GM21723 (cell line): ENCODE measurements around the gene OR5V1.
"Not testable (repeated sequence)": the region's sequence is repeated elsewhere in the genome, so short reads cannot be mapped to it uniquely, and the experiment has no call there.

ENCODE experiments used
- ATAC-seq: cut with Tn5 transposase; IDR thresholded peaks from one replicate; pipeline ENCODE4 v1.9.1; 2021; ENCODE audit warnings: mild to moderate bottlenecking, moderate library complexity; ENCODE audit not compliant: unreplicated experiment

The OR5V1 gene

GRCh38 chr6:29368765-29369164, at the start of gene OR5V1:
TSS of gene OR5V1 (minus strand) at chr6:29368865. CDS start at chr6:29356195, 12,670 bp downstream.
- no peak for ATAC-seq

GRCh38 chr6:29414588-29414987, 45.9 kb upstream of the OR5V1 start, which contains the start of gene OR12D1:
TSS of gene OR12D1 (plus strand) at chr6:29414928.
- ATAC-seq = no peak

GRCh38 chr6:29403801-29404200, 35.1 kb upstream of the OR5V1 start:
- no peak for ATAC-seq

- ATAC-seq = no peak
Observed at GRCh38 chr6:29399525-29399924, 30.9 kb upstream of the OR5V1 start.

GRCh38 chr6:29395331-29395730, 26.7 kb upstream of the OR5V1 start, which contains the start of gene OR12D2:
TSS of gene OR12D2 (plus strand) at chr6:29395631. CDS start at chr6:29396700, 1,069 bp downstream.
- no peak for ATAC-seq

- no peak for ATAC-seq
Observed at GRCh38 chr6:29388533-29388932, 19.9 kb upstream of the OR5V1 start.

GRCh38 chr6:29376003-29376402, 7.3 kb upstream of the OR5V1 start:
- ATAC-seq = no peak

- no peak for ATAC-seq
Observed at GRCh38 chr6:29375191-29375590, 6.5 kb upstream of the OR5V1 start, which contains the start of gene OR12D3. TSS of gene OR12D3 (minus strand) at chr6:29375291. CDS start at chr6:29375287, 4 bp downstream.

- no peak for ATAC-seq
Observed at GRCh38 chr6:29355603-29356002, 13.1 kb downstream of the OR5V1 start.

GRCh38 chr6:29354980-29355379, 13.7 kb downstream of the OR5V1 start:
- ATAC-seq = no peak

GRCh38 chr6:29349348-29349747, 19.3 kb downstream of the OR5V1 start:
- ATAC-seq = not testable (repeated sequence)

GRCh38 chr6:29345380-29345779, 23.3 kb downstream of the OR5V1 start:
- no peak for ATAC-seq

GRCh38 chr6:29336269-29336668, 32.4 kb downstream of the OR5V1 start:
- ATAC-seq = no peak

GRCh38 chr6:29332676-29333075, 36.0 kb downstream of the OR5V1 start:
- no peak for ATAC-seq

- ATAC-seq = no peak
Observed at GRCh38 chr6:29325777-29326176, 42.9 kb downstream of the OR5V1 start.

- ATAC-seq = not testable (repeated sequence)
Observed at GRCh38 chr6:29323332-29323731, 45.3 kb downstream of the OR5V1 start.

GRCh38 chr6:29319931-29320330, 48.7 kb downstream of the OR5V1 start:
- ATAC-seq = no peak
